ENCODE results near the gene SEPTIN3.

The SEPTIN3 gene

DNA sequence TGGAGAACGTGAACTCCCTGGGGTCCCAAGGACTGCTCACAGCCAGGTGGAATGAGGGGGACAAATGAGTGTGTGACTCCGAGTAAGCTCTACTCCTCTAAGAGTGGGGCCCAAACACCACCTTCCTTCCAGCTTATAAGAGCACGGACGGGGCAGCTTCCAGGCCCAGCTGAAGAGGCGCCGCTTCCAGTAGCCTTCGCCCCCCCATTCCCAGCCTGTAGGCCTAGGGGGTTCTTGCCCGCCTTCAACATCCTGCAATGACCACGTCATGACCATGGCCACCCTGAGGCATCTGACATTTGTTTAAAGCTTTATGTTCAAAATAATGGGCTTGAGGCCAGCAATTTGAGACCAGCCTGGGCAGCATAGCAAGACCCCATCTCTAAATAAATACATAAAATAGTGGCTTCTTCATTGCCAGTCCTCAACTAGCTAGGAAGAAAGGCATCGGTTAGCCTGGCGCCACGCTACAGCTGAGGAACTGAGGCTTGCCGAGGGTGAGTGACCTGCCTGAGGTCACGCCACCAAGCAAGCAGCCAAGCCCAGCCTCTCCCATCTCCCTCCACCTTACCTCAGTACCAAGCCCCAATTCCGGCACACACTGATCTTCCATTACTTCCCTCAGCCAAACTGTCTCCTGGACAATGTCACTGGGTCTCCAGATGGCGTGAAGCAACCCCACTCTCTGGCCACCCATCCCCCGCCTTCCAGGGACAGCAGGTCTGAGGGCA is 34.8 kb upstream of the SEPTIN3 start:
- TF ChIP-seq, protein P1, sequence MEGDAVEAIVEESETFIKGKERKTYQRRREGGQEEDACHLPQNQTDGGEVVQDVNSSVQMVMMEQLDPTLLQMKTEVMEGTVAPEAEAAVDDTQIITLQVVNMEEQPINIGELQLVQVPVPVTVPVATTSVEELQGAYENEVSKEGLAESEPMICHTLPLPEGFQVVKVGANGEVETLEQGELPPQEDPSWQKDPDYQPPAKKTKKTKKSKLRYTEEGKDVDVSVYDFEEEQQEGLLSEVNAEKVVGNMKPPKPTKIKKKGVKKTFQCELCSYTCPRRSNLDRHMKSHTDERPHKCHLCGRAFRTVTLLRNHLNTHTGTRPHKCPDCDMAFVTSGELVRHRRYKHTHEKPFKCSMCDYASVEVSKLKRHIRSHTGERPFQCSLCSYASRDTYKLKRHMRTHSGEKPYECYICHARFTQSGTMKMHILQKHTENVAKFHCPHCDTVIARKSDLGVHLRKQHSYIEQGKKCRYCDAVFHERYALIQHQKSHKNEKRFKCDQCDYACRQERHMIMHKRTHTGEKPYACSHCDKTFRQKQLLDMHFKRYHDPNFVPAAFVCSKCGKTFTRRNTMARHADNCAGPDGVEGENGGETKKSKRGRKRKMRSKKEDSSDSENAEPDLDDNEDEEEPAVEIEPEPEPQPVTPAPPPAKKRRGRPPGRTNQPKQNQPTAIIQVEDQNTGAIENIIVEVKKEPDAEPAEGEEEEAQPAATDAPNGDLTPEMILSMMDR (IDR thresholded peaks at IDR 0.05; ENCODE audit: low read depth, low read length): no peak
- H3K4me3 ChIP-seq (ENCODE audit: low read depth, low read length): no peak overlapping the region

DNA sequence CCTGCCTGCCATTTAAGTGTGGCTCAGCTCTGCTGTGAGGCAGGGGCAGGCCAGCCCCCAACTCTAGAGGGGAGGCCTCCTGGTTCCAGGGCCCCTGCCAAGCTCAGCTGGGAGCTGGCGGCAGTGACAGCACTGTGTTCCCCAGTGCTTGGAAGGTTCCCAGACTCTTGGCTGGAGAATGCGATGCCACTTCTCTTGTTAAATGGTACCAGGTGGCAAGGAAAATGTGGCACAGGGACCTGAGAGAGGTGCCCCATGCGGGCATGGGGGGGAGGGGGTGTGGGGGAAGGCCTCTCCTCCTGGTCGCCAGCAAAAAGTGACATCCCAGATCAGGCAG is 34.3 kb upstream of the SEPTIN3 start:
- TF ChIP-seq, protein P1 (IDR thresholded peaks at IDR 0.05; ENCODE audit: low read depth, low read length): no peak
- H3K4me3 ChIP-seq (ENCODE audit: low read depth, low read length): no peak overlapping the region

DNA sequence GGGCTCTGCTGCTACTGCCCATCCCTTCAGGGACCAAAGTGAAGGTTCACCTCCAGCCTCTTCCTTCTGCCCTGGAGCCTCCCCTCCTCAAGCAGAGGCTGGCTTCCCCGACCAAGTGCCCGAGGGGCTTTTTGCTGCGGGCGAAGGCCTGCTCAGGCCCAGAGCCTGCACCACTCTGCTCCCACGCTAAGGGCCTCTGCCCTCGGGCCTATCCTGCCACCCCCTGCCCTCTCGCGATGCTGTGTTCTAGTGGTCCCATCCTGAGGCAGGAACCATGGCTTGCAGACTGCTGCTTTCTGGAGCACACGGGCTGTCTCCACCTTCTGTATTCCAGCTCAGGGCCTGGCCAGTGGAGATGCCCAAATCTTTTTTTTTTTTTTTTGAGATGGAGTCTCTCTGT is 33.7 kb upstream of the SEPTIN3 start:
- TF ChIP-seq, protein P1 (IDR thresholded peaks at IDR 0.05; ENCODE audit: low read depth, low read length): no peak
- H3K4me3 ChIP-seq (ENCODE audit: low read depth, low read length): no peak overlapping the region

DNA sequence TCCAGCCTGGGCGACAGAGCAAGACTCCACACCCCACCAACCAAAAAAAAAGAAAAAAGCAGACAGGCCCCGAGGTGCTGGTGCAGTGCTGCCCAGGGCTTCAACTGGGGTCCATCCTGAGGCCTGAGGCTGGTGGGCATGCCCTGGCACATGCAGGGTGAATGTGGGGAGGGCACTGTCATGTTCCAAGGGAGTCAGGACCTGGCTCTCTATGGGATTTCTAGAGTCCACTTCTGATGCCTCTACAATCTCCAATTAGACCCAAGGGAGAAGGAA is 32.4 kb upstream of the SEPTIN3 start:
- TF ChIP-seq, protein P1 (IDR thresholded peaks at IDR 0.05; ENCODE audit: low read depth, low read length): no peak
- H3K4me3 ChIP-seq (ENCODE audit: low read depth, low read length): no peak overlapping the region

GRCh38 chr22:41939981-41940831 is 29.0 kb upstream of the SEPTIN3 start:
- H3K4me3 ChIP-seq (ENCODE audit: low read depth, low read length): no peak overlapping the region
- TF ChIP-seq, protein P1 (IDR thresholded peaks at IDR 0.05; ENCODE audit: low read depth, low read length): no peak

DNA sequence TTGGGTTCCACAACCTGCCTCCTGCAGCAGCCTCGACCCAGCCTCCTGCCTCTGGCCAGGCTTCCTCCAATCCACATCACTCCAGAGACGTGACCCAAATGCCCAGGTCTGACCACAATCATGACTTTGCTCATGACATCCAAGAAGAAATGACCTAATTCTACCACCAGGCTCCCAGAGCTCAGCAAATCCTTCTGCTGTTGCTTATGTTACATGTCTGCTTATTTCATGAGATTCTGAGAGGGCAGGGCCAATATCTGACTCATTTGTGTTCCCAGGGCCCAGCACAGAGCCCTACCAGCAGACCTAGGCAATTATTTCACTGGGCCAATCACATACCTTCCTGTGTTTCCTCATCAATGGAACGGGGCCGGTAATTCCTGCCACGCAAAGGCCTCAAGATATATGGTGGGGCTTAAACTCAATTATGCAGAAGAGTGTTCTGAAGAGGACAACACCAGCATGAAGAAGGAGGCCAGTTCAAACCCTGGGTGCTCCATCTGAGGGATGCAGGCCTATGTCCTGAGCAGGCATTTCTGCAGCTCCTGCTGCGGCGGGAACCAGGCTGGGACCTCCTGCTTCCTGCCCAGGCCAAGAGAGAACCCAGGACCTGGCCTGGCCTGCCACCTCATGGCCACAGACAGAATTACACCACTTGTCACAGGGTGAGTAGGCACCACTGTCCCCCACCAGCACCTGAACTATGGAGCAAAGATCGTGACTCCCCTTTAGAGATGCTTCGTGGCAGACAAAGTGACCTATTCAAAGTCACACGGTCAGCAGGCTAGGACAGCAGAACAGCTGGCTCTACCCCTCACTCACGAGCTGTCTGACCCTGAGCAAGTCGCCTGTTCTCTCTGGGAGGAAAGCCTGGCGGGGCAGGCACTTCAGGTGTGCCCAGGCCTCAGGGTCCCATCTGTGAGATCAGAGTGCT is 28.1 kb upstream of the SEPTIN3 start:
- TF ChIP-seq, protein P1 (IDR thresholded peaks at IDR 0.05; ENCODE audit: low read depth, low read length): peak; percentile 87
- H3K4me3 ChIP-seq (ENCODE audit: low read depth, low read length): no peak overlapping the region
